IPS-18a (cell line): ENCODE measurements around the gene STK33.

Experiments
- H3K27ac ChIP-seq: one replicate; pipeline ENCODE4 v1.5.1; 2013; ENCODE audit warnings: low read length
- H3K27me3 ChIP-seq: one replicate; pipeline ENCODE4 v1.6.1; 2013; ENCODE audit warnings: mild to moderate bottlenecking, low read length; ENCODE audit not compliant: control insufficient read depth, insufficient read depth
- H3K36me3 ChIP-seq: one replicate; pipeline ENCODE4 v1.6.1; 2013; ENCODE audit warnings: low read depth, low read length; ENCODE audit not compliant: control insufficient read depth
- H3K4me1 ChIP-seq: one replicate; pipeline ENCODE4 v1.6.1; 2013; ENCODE audit warnings: low read depth, low read length; ENCODE audit not compliant: control insufficient read depth
- H3K4me3 ChIP-seq: one replicate; pipeline ENCODE4 v1.5.1; 2013; ENCODE audit warnings: low read length
- H3K9ac ChIP-seq: one replicate; pipeline ENCODE4 v1.6.1; 2013; ENCODE audit warnings: mild to moderate bottlenecking, low read length, moderate library complexity
- H3K9me3 ChIP-seq: one replicate; pipeline ENCODE4 v1.6.1; 2013; ENCODE audit warnings: low read depth, low read length; ENCODE audit not compliant: control insufficient read depth

STK33 gene

DNA sequence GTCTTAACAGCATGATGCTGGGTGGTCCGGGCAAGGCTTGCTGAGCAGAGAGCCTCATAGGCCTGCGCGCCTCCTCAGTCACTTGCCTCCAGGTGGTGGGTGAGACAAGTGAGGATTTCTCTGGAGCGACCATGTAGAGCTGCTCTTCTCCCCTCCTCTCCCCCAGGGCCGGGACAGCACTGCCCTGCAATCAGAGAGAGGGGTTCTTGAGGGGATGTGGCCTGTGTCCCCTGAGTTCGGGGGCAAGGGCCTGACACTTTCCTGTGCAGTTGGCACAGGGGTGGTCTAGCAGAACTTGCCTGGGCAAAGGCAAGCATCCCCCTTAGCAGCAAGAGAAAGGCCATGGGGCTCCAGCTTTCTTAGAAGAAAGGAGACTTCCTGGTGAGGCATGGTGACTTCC is 234.5 kb downstream of the STK33 start:
- Histone ChIP-seq H3K27me3 (no peaks in the 10 kb centered on the region), H3K9ac (no peak overlapping the region), H3K4me3 (no peak overlapping the region), H3K9me3 (no peaks in the 10 kb centered on the region), H3K36me3 (no peaks in the 10 kb centered on the region), H3K4me1 (no peaks in the 10 kb centered on the region), H3K27ac (no peak overlapping the region)

- Histone ChIP-seq H3K9ac (no peak overlapping the region), H3K27me3 (no peaks in the 10 kb centered on the region), H3K4me3 (no peak overlapping the region), H3K27ac (no peak overlapping the region), H3K9me3 (no peaks in the 10 kb centered on the region), H3K4me1 (no peaks in the 10 kb centered on the region), H3K36me3 (no peaks in the 10 kb centered on the region)
Measured at GRCh38 chr11:8357891-8358566, 236.0 kb downstream of the STK33 start.

DNA sequence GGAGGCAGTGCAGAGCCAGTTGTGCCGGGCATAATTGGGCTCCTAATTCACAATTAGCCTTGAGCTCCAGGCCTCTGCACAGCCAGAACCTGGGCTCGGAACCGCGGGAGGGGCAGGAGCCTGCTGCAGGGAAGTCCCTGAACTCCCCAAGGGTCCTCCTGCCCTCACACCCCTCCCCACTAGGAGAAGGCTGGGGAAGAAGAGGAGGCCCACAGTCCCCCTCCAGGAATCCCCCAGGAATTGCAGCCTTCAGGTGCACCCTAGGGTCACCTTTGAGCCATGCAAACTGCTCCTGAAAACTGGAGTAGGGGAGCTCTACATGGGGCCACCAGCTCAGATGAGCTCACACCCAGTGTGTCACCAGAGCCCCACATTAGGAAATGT is 236.5 kb downstream of the STK33 start:
- Histone ChIP-seq H3K36me3 (no peaks in the 10 kb centered on the region), H3K9ac (no peak overlapping the region), H3K9me3 (no peaks in the 10 kb centered on the region), H3K27ac (no peak overlapping the region), H3K4me1 (no peaks in the 10 kb centered on the region), H3K4me3 (no peak overlapping the region), H3K27me3 (no peaks in the 10 kb centered on the region)

GRCh38 chr11:8356721-8357504 is 237.1 kb downstream of the STK33 start:
- H3K27ac ChIP-seq = no peak overlapping the region

DNA sequence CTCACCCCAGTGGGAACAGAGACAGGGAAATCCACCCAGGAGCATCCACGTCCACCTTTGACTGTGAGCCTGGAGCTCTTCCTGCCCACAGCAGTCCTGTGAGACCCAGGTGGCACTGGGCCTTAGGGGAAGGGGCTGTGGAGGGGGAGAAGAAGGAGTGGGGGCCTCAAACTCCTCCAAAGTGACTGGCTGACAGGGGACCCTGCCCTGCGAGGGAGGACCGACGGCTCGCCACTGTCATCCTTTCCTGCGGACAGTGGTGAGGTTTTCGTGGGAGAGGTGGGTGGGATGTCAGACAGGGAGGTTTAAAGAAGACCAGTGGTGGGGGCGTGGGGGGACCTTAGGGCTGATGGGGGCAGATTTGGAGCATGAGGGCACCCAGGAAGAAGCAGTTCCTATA is 237.8 kb downstream of the STK33 start:
- H3K9ac ChIP-seq = no peak overlapping the region
- no peaks in the 10 kb centered on the region for H3K27me3 ChIP-seq

More at GRCh38 chr11:8356721-8357504, 237.1 kb downstream of the STK33 start:
- no peaks in the 10 kb centered on the region for H3K9me3 ChIP-seq
- no peak overlapping the region for H3K4me3 ChIP-seq
- no peaks in the 10 kb centered on the region for H3K27me3 ChIP-seq
- H3K9ac ChIP-seq = no peak overlapping the region
- no peaks in the 10 kb centered on the region for H3K36me3 ChIP-seq
- no peaks in the 10 kb centered on the region for H3K4me1 ChIP-seq

GRCh38 chr11:8355416-8355742 is 238.6 kb downstream of the STK33 start:
- Histone ChIP-seq H3K27me3 (no peaks in the 10 kb centered on the region), H3K4me1 (no peaks in the 10 kb centered on the region), H3K9me3 (no peaks in the 10 kb centered on the region), H3K4me3 (no peak overlapping the region), H3K36me3 (no peaks in the 10 kb centered on the region), H3K9ac (no peak overlapping the region), H3K27ac (no peak overlapping the region)

More for the DNA sequence above, 237.8 kb downstream of the STK33 start:
- H3K36me3 ChIP-seq = no peaks in the 10 kb centered on the region
- no peak overlapping the region for H3K27ac ChIP-seq
- H3K9me3 ChIP-seq = no peaks in the 10 kb centered on the region
- no peaks in the 10 kb centered on the region for H3K4me1 ChIP-seq
- no peak overlapping the region for H3K4me3 ChIP-seq

DNA sequence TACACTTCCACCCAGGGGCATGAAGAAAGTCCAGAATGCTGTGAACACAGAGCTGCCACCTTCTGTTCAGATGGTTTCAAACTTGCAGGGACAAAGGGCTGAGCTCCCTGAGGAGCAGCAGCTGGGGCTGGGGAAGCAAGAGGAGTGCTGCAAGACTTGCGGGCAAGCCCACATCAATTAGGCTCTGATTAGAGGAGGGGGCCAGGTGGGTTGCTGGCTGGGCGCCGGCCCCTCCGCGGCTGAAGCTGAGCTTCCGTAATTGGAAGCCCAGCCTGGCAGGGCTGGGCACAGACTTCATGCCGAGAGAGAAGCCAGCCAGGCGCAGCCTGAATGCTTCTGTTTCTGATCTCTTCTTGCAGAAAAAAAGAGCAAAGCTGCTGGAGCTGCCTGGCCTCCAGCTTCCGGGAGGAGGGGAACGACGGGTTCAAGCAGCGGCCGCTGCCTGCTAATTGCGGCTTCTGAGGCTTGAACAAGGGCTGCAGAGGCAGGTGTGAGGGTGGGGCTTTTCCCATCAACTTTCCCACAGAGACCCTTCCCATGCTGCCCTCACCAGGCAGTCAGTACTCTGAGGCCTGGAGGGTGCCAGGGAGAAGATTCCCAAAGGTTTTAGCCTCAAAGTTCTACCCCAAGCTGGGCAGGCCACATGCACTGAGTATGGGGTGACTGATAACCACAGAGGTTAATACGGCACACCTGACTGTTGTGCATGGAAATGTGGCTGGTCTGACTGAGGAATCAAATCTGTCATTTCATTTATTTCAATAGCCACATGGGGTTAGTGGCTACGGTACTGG is 239.2 kb downstream of the STK33 start:
- H3K4me1 ChIP-seq = no peaks in the 10 kb centered on the region
- no peaks in the 10 kb centered on the region for H3K27me3 ChIP-seq
- no peak overlapping the region for H3K4me3 ChIP-seq
- H3K9me3 ChIP-seq = no peaks in the 10 kb centered on the region
- no peak overlapping the region for H3K9ac ChIP-seq
- no peak overlapping the region for H3K27ac ChIP-seq
- H3K36me3 ChIP-seq = no peaks in the 10 kb centered on the region

GRCh38 chr11:8352876-8353505 is 241.0 kb downstream of the STK33 start:
- Histone ChIP-seq H3K27ac (no peak overlapping the region), H3K27me3 (no peaks in the 10 kb centered on the region), H3K9me3 (no peaks in the 10 kb centered on the region), H3K4me1 (no peaks in the 10 kb centered on the region), H3K4me3 (no peak overlapping the region), H3K36me3 (no peaks in the 10 kb centered on the region), H3K9ac (no peak overlapping the region)

GRCh38 chr11:8352103-8352875 is 241.7 kb downstream of the STK33 start:
- H3K9me3 ChIP-seq = no peaks in the 10 kb centered on the region
- H3K27me3 ChIP-seq = no peaks in the 10 kb centered on the region
- H3K27ac ChIP-seq = no peak overlapping the region
- H3K36me3 ChIP-seq = no peaks in the 10 kb centered on the region
- H3K4me1 ChIP-seq = no peaks in the 10 kb centered on the region
- H3K4me3 ChIP-seq = no peak overlapping the region
- H3K9ac ChIP-seq = no peak overlapping the region

DNA sequence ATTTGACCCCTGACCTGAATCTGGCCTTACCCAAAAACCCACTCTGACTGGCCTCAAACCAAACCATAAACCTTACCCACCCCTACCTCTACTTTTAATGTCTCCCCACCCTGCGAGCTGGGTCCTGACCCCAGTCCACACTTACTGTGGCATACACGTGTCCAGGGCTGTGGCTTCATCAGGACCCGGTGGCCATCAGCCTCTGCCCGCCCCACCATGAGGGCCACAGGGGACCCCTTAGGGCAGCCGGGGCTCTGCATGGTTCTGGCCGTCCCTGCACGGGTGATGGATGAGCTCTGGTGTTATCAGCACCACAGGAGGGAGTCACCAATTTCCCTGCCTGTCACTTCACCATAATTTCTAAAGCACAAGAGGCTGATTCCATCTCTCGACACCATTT is 242.8 kb downstream of the STK33 start:
- H3K36me3 ChIP-seq = no peaks in the 10 kb centered on the region
- no peak overlapping the region for H3K27ac ChIP-seq
- H3K9ac ChIP-seq = no peak overlapping the region
- H3K27me3 ChIP-seq = no peaks in the 10 kb centered on the region
- H3K4me1 ChIP-seq = no peaks in the 10 kb centered on the region
- no peaks in the 10 kb centered on the region for H3K9me3 ChIP-seq
- no peak overlapping the region for H3K4me3 ChIP-seq

DNA sequence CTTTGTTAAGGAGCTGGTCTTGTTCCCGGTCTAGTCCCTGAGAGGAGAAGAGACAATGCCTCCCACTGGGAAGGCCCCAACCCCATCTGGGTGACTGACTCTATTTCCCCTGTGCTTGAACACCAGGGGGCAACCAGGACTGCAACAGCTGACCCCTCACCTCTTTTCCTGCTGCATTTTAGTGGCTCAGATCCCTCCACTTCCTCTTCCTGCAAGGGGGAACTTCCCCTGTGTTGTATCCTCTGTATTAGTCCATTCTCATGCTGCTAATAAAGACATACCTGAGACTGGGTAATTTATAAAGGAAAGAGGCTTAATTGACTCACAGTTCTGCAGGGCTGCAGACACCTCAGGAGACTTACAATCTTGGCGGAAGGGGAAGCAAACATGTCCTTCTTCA is 246.1 kb downstream of the STK33 start:
- H3K27ac ChIP-seq = no peak overlapping the region
- H3K27me3 ChIP-seq = no peaks in the 10 kb centered on the region
- no peak overlapping the region for H3K4me3 ChIP-seq
- H3K9me3 ChIP-seq = no peaks in the 10 kb centered on the region
- H3K4me1 ChIP-seq = no peaks in the 10 kb centered on the region
- no peak overlapping the region for H3K9ac ChIP-seq
- H3K36me3 ChIP-seq = no peaks in the 10 kb centered on the region
